CD4-positive, alpha-beta T cell treated with Interleukin-15 for 1 hour (primary cell): ENCODE data around the gene EPHB1.
"Not testable (repeated sequence)": the region's sequence is repeated elsewhere in the genome, so short reads cannot be mapped to it uniquely, and the experiment has no call there.

Experiments
- DNase-seq: peaks from one replicate; pipeline ENCODE4 v3.0.0-alpha.2; 2020

EPHB1 gene

GRCh38 chr3:135017003-135017893, 222.2 kb downstream of the EPHB1 start:
- DNase-seq, result no peak

- no peak for DNase-seq
These were observed 223.3 kb downstream of the EPHB1 start for GRCh38 chr3:135018149-135018923.

- DNase-seq, result no peak
These were observed 225.1 kb downstream of the EPHB1 start for GRCh38 chr3:135020181-135020580.

DNA sequence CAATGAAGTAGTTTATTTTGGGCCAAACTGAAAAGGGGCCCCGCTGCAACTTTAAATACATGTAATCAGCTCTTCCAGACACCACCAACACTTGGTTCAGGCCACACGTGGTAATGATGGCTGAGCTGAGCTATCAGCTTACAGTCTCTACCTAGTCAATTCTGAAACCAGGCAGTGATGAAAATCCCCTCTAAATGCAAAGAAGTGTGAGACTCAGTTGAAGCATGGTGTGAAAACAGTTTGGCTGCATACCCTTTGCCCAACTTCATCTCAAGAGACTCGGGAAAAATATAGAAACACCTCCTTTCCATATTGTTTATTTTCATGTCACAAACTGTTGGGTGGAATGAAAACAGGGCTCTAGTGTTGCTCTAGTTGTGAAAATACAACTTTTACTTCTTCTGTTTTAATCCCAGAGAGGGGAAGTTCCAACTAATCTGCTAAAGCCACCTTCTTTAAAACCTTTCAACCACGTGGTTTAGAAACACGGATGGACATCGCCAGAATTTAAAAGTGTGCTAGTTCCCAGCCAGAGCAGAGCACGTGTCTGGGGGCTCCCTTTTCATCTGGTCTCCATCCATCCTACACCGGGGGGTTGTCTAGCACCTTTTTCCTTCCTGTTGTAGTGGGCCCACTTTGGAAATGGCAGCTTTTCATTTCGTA, 229.1 kb downstream of the EPHB1 start:
- DNase-seq, result no peak

- not testable (repeated sequence) for DNase-seq
These were observed 235.9 kb downstream of the EPHB1 start for GRCh38 chr3:135030768-135031615.

GRCh38 chr3:135033737-135034136, 238.7 kb downstream of the EPHB1 start:
- DNase-seq, result no peak

DNA sequence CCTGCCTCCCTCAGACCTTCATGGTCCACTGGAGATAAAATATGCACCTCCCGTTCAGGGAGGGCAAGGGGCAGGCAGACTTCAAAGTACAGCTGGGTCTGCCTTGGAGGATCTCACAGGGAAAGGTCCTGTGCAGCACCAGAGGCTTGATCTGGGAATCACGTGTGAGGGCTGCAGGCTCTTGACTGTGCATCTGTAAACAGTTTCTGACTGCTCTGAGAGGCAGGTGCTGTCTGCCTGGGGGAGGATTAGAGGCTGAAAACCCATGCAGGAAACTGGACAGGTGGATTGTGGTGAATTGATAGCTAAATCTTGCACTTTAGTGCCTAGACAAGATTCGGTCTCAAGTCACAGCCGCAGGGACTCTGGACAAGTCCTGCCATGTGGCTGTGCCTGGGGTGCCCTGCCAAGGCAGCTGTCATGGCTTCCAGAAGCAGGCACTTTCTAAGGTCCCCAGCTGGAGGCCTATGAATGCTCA, 239.3 kb downstream of the EPHB1 start:
- no peak for DNase-seq

DNA sequence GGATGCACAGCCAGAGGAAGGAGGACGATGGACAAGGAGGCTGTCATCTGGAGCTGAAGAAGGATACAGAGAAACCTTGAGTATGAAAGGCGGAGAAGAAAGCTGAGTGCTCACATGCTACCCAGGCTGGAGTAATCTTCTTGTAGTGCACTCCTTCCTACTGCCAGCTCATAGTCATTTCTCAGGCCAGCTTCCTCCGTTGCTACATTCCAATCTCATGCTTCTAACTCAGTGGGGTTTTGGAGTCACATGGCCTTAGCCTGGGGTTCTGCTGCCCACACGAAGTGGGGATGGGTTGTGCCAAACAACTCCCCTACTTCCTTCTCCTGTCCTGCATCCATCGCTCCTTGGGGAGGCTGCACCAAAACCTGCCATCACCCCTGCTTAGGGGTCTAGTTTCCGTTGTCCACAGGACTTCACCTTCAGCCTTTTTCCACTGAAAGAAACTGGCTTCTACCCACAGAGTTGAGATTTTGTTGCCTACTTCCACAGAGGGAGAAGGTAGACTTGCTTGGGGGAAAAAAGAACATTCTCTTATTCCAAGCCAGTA, 239.9 kb downstream of the EPHB1 start:
- DNase-seq, result no peak

DNA sequence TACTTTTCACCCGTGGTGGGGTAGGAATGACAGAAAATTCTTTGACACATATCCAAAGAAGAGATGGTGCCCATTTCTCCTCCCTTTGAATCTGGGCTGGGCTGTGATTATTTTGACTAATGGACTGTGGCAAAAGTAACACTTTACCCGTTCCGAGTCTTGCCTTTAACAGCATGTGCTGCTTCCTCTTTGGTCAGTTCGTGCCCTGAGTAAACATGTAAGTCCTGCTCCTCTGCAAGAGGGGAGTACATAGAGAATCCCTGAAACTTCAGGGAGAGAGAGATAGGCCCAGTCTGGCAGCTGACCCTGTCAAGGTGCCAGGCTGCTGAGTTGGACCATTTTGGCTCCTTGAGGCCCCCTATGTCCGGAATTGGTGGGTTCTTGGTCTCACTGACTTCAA, 243.1 kb downstream of the EPHB1 start:
- no peak for DNase-seq

- not testable (repeated sequence) for DNase-seq
These were observed 244.5 kb downstream of the EPHB1 start for GRCh38 chr3:135039536-135039935.

DNA sequence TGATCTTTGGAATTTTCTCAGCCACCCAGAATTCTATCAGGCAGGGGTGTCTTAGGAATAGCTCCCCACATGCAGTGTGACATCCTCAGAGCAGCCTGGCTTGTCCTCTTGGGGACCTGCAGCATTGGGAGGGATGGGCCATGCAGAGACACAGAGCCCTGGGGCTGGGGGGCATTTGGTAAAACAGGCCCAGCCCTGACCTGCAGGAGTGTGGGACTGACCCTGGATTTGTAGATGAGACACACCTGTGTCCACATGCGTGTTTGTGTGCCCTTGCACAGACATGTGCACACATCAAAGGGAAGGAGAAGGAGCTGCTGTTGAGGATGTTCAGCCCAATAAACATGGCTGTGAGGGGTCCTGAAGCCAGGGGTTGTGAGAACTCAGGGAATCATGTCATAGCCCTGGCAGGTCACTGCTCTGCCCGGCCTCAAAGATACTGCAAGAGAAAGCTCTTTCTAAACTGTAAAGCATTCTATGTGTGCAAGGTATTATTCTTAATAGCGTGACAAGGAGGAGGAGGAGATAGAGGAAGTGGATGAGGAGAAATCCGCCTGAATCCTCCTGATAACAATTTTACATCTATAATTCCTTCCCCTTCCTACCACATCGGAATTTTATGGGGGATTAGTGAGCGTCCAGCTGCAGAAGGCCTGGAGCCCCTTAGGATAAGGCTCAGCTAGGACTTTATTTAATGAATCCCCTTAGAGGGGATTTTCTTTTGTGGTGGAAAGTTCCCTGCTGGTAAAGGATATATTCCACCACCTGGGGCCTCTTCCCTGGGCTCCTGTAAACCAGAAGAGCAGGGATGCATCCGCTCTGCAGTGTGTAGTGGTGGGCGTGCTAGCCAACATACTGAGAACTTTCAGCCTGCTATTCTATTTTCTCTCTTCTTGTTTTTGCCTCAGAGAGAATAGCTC, 245.5 kb downstream of the EPHB1 start:
- DNase-seq, result no peak

- no peak for DNase-seq
These were observed 246.5 kb downstream of the EPHB1 start for GRCh38 chr3:135041601-135042000.

GRCh38 chr3:135047061-135047460, 252.0 kb downstream of the EPHB1 start:
- no peak for DNase-seq

- no peak for DNase-seq
These were observed 255.5 kb downstream of the EPHB1 start for GRCh38 chr3:135050536-135050935.

GRCh38 chr3:135051409-135051973, 256.4 kb downstream of the EPHB1 start:
- no peak for DNase-seq

DNA sequence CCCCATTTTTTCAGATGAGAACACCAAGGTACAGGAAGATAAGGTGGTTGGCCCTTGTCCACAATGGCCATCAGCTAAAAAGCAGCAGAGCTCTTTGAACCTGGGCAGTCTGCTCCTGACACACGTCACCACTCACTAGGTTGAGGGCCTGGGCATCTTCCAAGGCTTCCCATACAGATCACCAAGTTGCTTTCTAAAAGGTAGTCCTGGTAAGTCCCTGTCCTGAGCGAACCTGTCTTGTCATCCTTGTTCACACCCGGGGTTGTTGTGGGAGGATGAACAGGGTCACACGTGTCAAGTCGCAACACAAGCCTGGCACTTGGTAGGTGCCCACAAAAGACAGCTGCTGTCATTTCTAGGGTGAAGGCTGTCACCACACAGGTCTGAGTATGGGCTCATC, 260.4 kb downstream of the EPHB1 start:
- DNase-seq, result no peak

DNA sequence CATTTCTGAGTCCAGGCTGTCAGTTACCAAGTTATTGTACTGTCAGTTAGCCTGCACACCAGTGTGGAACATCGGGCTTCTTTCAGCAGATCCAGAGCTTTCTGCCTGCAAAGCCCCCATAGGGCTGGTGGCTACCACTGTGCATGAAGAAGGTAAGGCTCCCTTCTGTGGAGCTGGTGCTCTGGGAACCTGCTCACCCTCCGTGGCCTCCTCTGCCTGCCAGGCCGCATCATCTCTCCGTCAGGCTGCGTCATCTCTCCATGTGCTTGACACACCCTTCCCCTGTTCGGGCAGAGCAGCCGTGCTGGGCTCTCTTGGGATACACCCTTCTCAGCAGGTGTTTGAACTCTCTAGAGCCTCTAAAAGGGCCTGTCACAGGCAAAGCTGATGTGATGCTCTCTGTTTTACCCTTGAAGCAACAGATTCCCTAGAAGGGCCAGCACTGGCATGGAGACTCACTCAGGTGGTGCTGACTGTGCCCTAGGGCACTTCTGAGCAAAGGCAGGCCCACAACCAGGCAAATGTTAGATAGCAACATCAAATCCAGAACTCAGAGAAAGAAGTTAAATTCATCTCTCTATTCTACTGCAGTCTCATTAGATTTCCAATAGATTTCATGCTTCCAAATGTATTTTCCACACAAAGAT, 261.1 kb downstream of the EPHB1 start:
- DNase-seq, result no peak

DNA sequence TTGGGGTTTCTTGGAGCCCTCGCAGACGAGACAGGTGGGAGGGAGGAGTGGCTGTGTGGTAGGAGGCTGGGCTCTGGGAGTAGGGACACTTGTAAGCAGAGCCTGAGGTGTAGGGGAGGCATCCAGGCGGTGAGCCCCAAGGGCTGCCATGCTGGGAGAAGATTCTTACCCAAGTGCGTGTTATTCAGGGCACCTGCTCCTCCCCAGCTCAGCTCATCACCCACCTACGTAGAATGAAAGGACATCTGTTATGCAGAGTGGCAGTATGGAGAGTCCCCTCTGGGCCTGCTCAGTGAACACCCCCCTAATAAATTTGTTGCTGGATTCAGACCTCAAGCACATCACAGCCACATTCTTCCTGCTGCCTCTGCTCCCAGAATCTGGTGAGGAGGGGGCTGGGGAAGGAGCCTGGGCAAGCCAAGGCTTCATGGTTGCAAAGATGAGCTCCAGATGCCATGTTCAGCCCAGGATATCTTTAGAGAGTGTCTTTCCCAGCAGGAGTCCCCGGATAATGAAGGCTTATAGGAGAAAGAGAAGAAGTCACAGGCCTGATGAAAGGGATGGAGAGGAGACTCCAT, 261.8 kb downstream of the EPHB1 start:
- DNase-seq, result no peak

DNA sequence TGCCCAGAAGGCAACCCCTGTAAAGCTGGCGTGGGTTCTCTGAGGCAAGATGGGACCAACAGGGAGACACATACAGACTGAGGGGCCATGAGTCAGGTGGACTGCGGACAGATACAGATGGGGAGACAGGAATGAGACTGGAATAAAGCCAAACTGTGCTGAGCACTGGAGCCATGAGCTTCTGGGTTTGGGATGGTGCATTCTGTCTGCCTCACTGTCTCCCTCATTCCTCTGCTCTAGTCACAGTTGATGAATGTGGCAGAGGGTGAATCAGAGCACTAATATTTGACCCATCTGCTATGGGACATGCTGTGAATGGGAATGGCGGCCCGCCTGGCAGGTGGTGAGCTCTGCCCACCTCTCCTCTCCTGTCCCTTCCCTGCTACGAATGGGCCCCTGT, 262.9 kb downstream of the EPHB1 start:
- DNase-seq, result no peak

DNA sequence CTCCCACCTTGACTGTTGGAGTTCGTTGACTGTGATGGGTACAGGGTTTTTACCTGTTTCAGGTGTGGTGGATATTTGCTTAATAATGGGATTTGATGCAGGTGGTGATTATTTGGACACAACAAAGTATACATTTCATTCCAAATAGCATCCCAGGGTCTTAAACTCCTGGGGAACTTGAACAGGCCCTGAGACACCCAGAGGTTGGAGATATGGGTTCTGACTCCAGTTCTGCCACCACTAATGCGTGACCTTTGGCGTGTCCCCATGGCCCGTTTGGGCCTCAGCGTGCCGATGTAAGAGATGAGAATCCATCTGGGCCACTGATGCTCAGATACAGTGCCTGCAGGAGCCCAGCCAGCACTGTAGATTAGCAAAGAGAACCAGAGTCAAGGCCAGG, 264.5 kb downstream of the EPHB1 start:
- no peak for DNase-seq
